B cell (primary cell): ENCODE measurements around the gene PARG. TPM values are rescaled to one million over a fixed set of nuclear protein-coding genes. Genes with fewer than 3 reads are reported as not detected.
A peak's percentile ranks its signal among the peaks of the same experiment; 100 is the strongest.

ENCODE experiments used
- ATAC-seq: fragments of 200-7000 bp; cut with Tn5 transposase; one replicate; pipeline ENCODE4 v1.10.0; 2021; ENCODE audit warnings: low read depth, mild to moderate bottlenecking, moderate number of reproducible peaks, moderate library complexity
- CTCF ChIA-PET: fragments of 350-600 bp; sonication (Branson Sonifier 250); formaldehyde crosslinking; loops from one replicate; lab custom pipeline; 2021; ENCODE audit warnings: antibody characterized with exemption, inconsistent platforms; lab: Charles Lee
- POLR2A ChIA-PET: fragments of 350-600 bp; sonication (Branson Sonifier 250); formaldehyde crosslinking; loops from one replicate; lab custom pipeline; 2021; ENCODE audit warnings: antibody characterized with exemption; lab: Charles Lee
- DNase-seq: peaks from one replicate; pipeline ENCODE4 v3.0.0; 2013
- H2AFZ ChIP-seq: 2 replicates; pipeline ENCODE4 v1.6.1; 2012; ENCODE audit warnings: mild to moderate bottlenecking, low read depth, low read length; ENCODE audit not compliant: insufficient read depth, poor library complexity, severe bottlenecking
- H3K27ac ChIP-seq, 2 donors: 1 replicate in 1 of 2; 2 replicates in 1 of 2; pipeline ENCODE4 v1.5.1; 2012 to 2013; ENCODE audit warnings: low read length in 2 of 2, mild to moderate bottlenecking in 2 of 2, moderate library complexity in 1 of 2
- H3K27me3 ChIP-seq, 4 experiments: fragments of 200-600 bp in 1 of 4; sonication (generic) in 1 of 4; replicated peaks in 1 of 4; 1 replicate in 2 of 4; 2 replicates in 2 of 4; pipeline versions ENCODE4 v1.6.1 to v1.7.0; 2013 to 2016; ENCODE audit warnings: low read length in 3 of 4, mild to moderate bottlenecking in 2 of 4, mixed read lengths in 1 of 4, moderate library complexity in 1 of 4; ENCODE audit not compliant: insufficient read depth in 4 of 4, control insufficient read depth in 3 of 4; ENCODE audit errors: control extremely low read depth in 1 of 4
- H3K36me3 ChIP-seq, 2 experiments: replicated peaks in 1 of 2; 1 replicate in 1 of 2; 2 replicates in 1 of 2; pipeline versions ENCODE4 v1.6.1 to v1.7.1; 2013; ENCODE audit warnings: low read length in 1 of 2; ENCODE audit not compliant: insufficient read depth in 2 of 2, control insufficient read depth in 1 of 2; ENCODE audit errors: control extremely low read depth in 1 of 2, extremely low read depth in 1 of 2
- H3K4me1 ChIP-seq, 2 donors: fragments of 200-600 bp in 1 of 2; sonication (generic) in 1 of 2; 1 replicate in 1 of 2; 2 replicates in 1 of 2; pipeline versions ENCODE4 v1.5.1 to v1.6.1; 2013 to 2017; ENCODE audit warnings: low read length in 2 of 2; ENCODE audit not compliant: control insufficient read depth in 2 of 2, insufficient read depth in 2 of 2
- H3K4me2 ChIP-seq: replicated peaks from 2 replicates; pipeline ENCODE3; 2012; ENCODE audit warnings: mild to moderate bottlenecking, low read depth, low read length; ENCODE audit not compliant: poor library complexity, severe bottlenecking
- H3K4me3 ChIP-seq, 5 experiments: fragments of 200-600 bp in 1 of 5; sonication (generic) in 1 of 5; 1 replicate in 3 of 5; 2 replicates in 2 of 5; pipeline versions ENCODE4 v1.5.1 to v1.7.0; 2011 to 2016; ENCODE audit warnings: low read length in 4 of 5, mild to moderate bottlenecking in 4 of 5, low read depth in 2 of 5, control low read depth in 1 of 5, moderate library complexity in 1 of 5; ENCODE audit not compliant: insufficient read depth in 1 of 5; ENCODE audit errors: control extremely low read depth in 1 of 5, extremely low read depth in 1 of 5
- H3K79me2 ChIP-seq: fragments of 200-600 bp; sonication (generic); one replicate; pipeline ENCODE4 v1.6.0; 2016; ENCODE audit warnings: low read length; ENCODE audit not compliant: control insufficient read depth, insufficient read depth
- H3K9ac ChIP-seq: fragments of 200-600 bp; sonication (generic); 2 replicates; pipeline ENCODE4 v1.6.1; 2017; ENCODE audit warnings: mild to moderate bottlenecking, low read length, moderate library complexity
- H3K9me3 ChIP-seq, 3 donors: one replicate each; pipeline versions ENCODE4 v1.6.1 to v1.7.1; 2013; ENCODE audit warnings: low read length in 2 of 3; ENCODE audit not compliant: control insufficient read depth in 2 of 3, insufficient read depth in 1 of 3; ENCODE audit errors: control extremely low read depth in 1 of 3
- H4K20me1 ChIP-seq: 2 replicates; pipeline ENCODE4 v1.6.0; 2012; ENCODE audit warnings: mild to moderate bottlenecking, low read length; ENCODE audit not compliant: insufficient read depth, control insufficient read depth, poor library complexity, severe bottlenecking
- H3K27ac Mint-ChIP-seq: one replicate; pipeline ENCODE4 v1.8.0; 2021; ENCODE audit warnings: mixed read lengths
- H3K27me3 Mint-ChIP-seq: one replicate; pipeline ENCODE4 v1.8.0; 2021; ENCODE audit warnings: mixed read lengths
- H3K4me1 Mint-ChIP-seq: one replicate; pipeline ENCODE4 v1.8.0; 2021; ENCODE audit warnings: mixed read lengths
- H3K4me3 Mint-ChIP-seq: one replicate; pipeline ENCODE4 v1.8.0; 2021; ENCODE audit warnings: mixed read lengths
- H3K9me3 Mint-ChIP-seq: one replicate; pipeline ENCODE4 v1.8.0; 2022; ENCODE audit warnings: mixed read lengths; ENCODE audit not compliant: insufficient read depth
- CTCF ChIP-seq: fragments of 200-600 bp; IDR thresholded peaks from one replicate; pipeline ENCODE4 v1.8.0; 2022; ENCODE audit warnings: antibody characterized with exemption, mild to moderate bottlenecking
- EZH2 ChIP-seq: IDR thresholded peaks from 2 replicates; pipeline ENCODE4 v1.6.1; 2012; ENCODE audit warnings: borderline replicate concordance, low read depth, mild to moderate bottlenecking, moderate library complexity, low read length; ENCODE audit not compliant: insufficient read depth, poor library complexity, severe bottlenecking
- WGBS: methylation state at CpG from one replicate; pipeline ENCODE4 v1.1.5; 2013; ENCODE audit warnings: missing lambda C conversion rate; ENCODE audit not compliant: insufficient coverage; 5-methylcytosine and 5-hydroxymethylcytosine counted together
- intact Hi-C: fragments of 100-400 bp; cut with micrococcal nuclease; formaldehyde crosslinking; loops from one replicate; pipeline ENCODE4 v1.10.0; 2022
- polyA plus RNA-seq: library from polyadenylated mRNA; depleted of rRNA; stranded (reverse); fragments of >200 nt; gene quantifications from 2 replicates; pipeline ENCODE4 v1.2.3, GENCODE V29; 2012
- total RNA-seq, 2 donors: library from RNA; stranded (reverse); fragments of 120-200 nt in 1 of 2; gene quantifications; 1 replicate in 1 of 2; 2 replicates in 1 of 2; pipeline versions ENCODE4 v1.2.3 to v1.2.4, GENCODE V29; 2013 to 2022

PARG gene
- total and polyA plus RNA-seq, 2 donors (not counting 1 experiment from before 2014, with no cell fraction given), result 8.5 to 47.9 TPM

DNA sequence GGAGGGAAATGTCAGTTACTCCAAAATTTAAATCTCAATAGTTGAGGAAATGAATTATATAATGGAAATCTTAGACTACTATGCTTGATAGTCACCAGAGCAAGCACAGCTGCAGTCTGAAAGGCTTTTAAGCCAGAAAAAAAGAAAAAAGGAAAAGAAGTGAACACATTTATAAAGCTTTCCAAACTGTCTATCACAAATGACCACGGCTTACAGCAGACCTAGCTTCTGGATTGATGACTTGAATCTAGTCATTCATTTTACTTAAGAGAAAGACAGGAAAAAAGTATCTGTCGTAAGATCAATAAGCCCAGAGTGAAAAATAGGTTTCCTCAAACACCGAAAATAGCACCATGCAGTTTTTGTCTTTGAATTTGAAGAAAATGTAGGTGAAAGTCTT is 111.8 kb downstream of the PARG start:
- Histone ChIP-seq H4K20me1 (no peaks in the 10 kb centered on the region), H3K4me3 (no peak overlapping the region), H3K4me2 (no peak overlapping the region), H3K9me3 (no peaks in the 10 kb centered on the region), H3K4me1 (no peaks in the 10 kb centered on the region), H2AFZ (no peak overlapping the region), H3K27ac (no peak overlapping the region), H3K36me3 (peaks cover 15 to 19% of the 10 kb centered on the region in 2 experiments), H3K9ac (no peak overlapping the region), H3K27me3 (no peaks in the 10 kb centered on the region), H3K79me2 (no peaks in the 10 kb centered on the region)
- H3K27ac Mint-ChIP-seq, result no peak overlapping the region
- no CpG with 5 or more reads among the region's 3 CpGs for WGBS
- no peak for DNase-seq
- intact Hi-C loops, result no loop called here
- ChIA-PET CTCF (no interaction called here), POLR2A (no interaction called here)
- H3K27me3 Mint-ChIP-seq, result no peaks in the 10 kb centered on the region
- no peak for ATAC-seq
- H3K4me1 Mint-ChIP-seq, result peaks cover 7% of the 10 kb centered on the region
- H3K4me3 Mint-ChIP-seq, result no peak overlapping the region
- no peak for TF ChIP-seq EZH2
- TF ChIP-seq CTCF, result no peak
- H3K9me3 Mint-ChIP-seq, result no peaks in the 10 kb centered on the region

- CTCF ChIA-PET, result no interaction called here
- WGBS, result 40% methylated on average over 1 of the region's 3 CpGs
- H3K27ac Mint-ChIP-seq, result peak overlapping the region; percentile 10
Observed at GRCh38 chr10:49827297-49827696, 114.5 kb downstream of the PARG start.

More at GRCh38 chr10:49827297-49827696, 114.5 kb downstream of the PARG start:
- ATAC-seq (no peak), DNase-seq (peak; percentile 23)
- TF ChIP-seq CTCF, result no peak
- no peak for TF ChIP-seq EZH2
- Histone ChIP-seq H3K9ac (no peak overlapping the region), H3K4me1 (no peaks in the 10 kb centered on the region), H3K79me2 (no peaks in the 10 kb centered on the region), H3K9me3 (no peaks in the 10 kb centered on the region), H4K20me1 (no peaks in the 10 kb centered on the region), H3K27me3 (no peaks in the 10 kb centered on the region), H3K4me2 (no peak overlapping the region), H3K27ac (no peak overlapping the region), H3K36me3 (peaks cover 19 to 21% of the 10 kb centered on the region in 2 experiments), H3K4me3 (no peak overlapping the region), H2AFZ (no peak overlapping the region)
- POLR2A ChIA-PET, result no interaction called here
- no peaks in the 10 kb centered on the region for H3K27me3 Mint-ChIP-seq
- intact Hi-C loops, result no loop called here
- H3K9me3 Mint-ChIP-seq, result no peaks in the 10 kb centered on the region
- H3K4me1 Mint-ChIP-seq, result peaks cover 7% of the 10 kb centered on the region
- H3K4me3 Mint-ChIP-seq, result no peak overlapping the region
